Stimulated activated CD8-positive, alpha-beta memory T cell treated with anti-CD3 and anti-CD28 coated beads, Interleukin-7, amount 100 ng/mL, for 24 hours (primary cell): Measurements from ENCODE around the gene MGAT1.
"Not testable (repeated sequence)": the region's sequence is repeated elsewhere in the genome, so short reads cannot be mapped to it uniquely, and the experiment has no call there.

Experiments
- DNase-seq: peaks from one replicate; pipeline ENCODE4 v3.0.0-alpha.2; 2020; ENCODE audit warnings: low read depth

The MGAT1 gene

DNA sequence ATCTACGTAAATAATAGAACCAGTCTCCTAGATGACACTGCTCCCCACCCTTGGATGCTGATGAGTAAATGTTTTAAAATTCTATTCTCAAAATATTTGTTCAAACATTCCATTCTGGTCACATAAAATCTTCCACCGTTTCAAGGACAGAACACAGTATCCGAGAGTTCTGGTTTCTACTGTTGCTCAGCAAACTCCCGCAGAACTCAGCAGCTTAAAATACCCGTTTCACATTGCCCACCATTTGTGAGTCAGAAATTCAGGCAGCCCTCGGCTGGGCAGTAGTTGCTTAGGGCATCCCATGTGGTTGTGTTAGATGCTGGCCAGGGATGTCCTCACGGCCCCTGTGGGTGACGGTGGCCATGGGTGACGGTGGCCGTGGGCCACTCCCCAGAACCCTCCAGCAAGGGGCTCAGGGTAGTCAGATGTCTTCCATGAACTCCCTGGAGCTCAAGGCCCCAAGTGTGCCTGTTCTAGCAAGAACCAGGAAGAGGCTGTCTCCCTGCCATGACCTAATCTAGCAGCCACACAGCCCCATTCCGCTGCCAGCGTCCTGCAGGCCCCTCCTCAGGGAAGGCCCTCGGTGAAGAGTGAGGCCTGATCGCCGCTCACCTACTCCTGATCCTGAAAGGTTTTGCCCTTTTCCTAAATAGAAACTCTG lies 17.4 kb downstream of the MGAT1 start:
- DNase-seq, result no peak

DNA sequence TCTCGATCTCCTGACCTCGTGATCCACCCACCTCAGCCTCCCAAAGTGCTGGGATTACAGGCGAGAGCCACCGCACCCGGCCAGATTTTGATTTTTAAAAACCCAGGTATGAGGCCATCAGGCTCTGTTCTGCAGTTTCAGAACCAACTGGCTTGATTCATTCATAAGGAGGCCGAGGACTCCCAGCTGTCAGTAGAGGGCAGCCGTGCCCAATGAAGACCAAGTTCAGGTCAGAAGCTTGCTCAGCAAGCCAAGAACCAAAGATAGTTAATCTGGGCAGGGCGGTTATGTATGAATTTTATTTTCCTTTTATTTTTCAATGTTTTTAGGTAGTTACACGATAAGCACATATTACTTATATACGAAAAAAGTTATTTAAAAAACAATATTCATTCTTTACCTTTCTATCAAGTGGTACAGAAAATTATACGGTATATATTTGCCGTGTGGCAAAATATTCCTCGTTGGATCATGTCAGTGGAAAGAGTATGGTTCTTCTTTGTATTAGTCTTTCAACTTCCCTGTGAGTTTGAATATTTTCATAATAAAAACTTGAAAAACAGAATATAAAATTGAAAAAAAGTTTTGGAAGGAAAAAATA lies 18.0 kb downstream of the MGAT1 start:
- peak; percentile 37 for DNase-seq

DNA sequence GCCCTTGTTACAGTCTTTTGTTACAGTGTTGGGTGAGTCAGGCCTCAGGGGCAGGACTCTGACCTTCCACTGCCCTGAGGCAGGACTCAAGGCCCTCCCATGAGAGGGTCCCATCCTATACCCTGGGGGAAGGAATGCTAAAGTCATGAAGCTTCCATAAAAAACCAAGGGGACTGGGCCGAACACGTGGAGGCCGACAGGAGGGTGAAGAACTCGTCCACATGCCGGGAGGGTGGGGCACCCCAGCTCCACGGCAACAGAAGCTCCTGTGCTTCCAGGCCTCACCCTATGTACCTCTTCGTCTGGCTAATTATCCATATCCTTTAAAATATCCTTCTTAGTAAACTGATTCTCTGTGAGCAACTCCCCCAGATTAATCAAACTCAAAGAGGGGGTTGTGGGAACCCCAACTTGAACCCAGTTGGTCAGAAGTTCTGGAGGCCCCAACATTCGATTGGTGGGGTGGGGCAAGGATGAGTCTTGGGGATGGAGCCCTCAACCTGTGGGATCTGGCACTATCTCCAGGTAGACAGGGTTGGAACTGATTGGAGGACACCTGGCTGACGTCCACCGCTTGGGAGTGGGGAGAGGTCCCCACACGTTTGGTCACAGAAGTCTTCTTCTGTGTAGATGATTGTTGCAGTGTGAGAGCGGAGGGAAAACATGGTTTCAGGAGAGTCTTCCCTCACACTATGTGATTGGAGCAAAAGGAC lies 19.1 kb downstream of the MGAT1 start:
- no peak for DNase-seq

DNA sequence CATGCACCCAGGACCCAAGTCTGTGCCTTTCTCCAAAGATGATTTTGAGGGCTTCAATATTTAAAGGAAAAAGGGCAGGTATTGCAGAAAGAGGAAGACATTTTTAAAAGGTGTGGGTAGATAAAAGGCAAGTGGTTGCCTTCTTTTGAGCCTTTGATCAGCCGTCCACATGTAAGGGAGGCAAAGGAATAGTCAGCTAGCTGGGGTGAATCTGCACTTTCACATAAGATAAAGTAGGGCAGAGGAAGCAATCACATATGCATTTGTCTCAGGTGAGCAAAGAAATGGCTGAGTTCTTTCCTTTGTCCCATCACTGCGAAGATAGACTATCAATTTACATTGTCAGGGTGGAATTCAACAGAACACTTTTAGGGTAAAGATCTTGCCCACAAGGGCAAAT lies 19.9 kb downstream of the MGAT1 start:
- DNase-seq, result no peak

DNA sequence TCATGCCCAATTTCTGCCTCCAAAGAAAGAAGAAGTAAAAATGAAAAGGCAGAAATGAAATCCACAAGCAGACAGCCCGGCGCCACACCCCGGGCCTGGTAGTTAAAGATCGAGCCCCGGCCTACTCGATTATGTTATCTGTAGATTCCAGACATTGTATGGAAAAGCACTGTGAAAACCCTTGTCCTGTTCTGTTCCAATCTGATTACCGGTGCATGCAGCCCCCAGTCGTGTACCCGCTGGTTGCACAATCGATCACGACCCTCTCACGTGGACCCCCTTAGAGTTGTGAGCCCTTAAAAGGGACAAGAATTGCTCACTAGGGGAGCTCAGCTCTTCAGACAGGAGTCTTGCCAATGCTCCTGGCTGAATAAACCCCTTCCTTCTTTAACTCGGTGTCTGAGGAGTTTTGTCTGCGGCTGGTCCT lies 20.7 kb downstream of the MGAT1 start:
- DNase-seq, result not testable (repeated sequence)

DNA sequence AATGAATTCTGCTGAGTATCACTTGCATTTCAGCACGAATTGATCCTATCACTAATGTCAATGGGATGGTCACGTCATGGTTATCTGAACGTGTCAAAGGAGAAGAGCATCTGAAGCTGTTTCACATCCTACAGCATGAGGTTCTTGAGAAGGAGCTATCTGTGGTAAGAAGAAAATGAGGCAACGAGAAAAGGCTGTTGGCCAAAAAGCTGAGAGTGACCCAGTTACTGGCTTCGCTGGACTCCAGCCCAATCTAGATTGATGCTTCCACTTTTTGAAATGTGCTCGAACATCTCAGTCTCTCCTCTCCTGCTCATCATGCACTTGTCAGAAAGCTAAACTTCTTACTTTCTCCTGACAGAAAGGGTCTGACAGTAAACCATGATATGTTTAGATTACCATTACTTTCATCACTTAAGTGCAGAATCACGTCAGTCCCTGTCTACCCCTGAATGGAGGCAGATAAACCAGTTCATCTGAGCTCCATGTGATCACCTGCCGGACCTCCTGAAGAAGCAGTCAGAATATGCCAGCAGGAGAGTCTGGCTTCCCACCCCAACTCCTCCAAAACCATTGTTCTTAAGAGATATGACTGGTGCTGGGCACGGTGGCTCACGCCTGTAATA lies 22.5 kb downstream of the MGAT1 start:
- no peak for DNase-seq

DNA sequence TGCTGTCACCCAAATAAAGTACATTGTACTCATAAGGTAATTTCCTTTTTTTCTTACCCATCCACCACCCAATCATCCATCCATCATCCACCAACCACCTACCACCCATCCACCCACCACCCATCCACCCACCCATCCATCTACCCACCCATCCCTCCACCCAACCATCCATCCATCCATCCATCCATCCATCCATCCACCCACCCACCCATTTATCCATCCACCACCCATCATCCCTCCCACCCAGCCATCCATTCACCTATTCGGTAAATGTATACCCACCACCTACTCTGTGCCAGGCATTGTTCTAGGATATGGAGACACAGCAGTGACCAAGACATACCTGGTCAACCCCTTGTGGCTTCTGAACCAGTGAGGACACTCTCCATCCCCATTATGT lies 25.1 kb downstream of the MGAT1 start:
- no peak for DNase-seq

DNA sequence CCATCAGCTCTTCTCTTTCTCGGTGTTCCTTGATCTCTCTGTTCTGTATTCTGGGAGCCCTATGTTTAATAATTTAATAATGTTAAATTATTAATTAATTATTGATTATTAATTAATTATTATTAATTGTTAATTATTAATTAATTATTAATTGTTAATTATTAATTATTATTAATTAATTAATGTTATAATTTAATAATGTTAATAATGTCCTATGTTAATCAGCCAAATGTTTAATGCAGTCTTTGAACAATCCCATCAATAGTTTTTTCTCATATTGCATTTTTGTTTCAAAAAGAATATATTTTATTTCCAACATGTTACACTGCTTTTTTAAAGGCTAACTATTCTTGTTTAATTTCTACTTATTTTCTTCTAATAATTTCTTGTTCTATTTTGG lies 26.2 kb downstream of the MGAT1 start:
- DNase-seq, result no peak

DNA sequence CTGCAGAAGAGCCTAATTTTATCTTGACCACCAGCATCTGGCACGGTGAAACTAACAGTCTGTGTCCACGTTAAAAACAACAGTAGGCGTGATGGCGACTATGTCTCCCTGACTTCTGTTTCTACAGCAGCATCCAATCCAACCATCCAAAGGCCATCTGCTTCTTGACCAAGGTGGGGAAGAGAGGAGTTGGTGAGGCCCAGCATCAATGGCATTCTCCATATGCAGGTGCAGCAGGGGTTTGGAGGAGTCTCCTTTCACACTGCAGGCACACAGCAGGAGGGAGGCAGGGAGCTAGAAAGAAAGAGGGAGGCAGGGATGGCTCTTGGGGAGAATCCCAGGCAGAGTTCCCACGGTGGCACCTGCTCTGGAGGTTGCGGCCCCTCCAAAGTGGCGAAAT lies 27.0 kb downstream of the MGAT1 start:
- no peak for DNase-seq

DNA sequence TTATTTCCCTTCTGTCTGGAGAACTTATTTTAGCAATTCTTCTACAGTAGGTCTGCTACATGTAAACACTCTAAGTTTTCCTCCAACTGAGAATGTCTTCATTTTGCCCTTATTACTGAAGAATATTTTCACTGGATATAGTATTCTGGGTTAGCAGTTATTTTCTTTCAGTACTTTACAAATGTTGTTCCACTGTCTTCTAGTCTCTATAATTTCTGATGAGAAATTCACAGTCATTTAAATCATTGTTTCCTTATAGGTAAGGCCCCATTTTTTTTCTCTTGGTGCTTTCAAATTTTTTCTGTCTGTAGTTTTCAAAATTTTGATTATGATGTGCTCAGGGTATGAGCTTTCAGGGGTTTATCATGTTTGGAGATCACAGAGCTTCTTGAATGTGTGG lies 30.8 kb downstream of the MGAT1 start:
- DNase-seq, result no peak

DNA sequence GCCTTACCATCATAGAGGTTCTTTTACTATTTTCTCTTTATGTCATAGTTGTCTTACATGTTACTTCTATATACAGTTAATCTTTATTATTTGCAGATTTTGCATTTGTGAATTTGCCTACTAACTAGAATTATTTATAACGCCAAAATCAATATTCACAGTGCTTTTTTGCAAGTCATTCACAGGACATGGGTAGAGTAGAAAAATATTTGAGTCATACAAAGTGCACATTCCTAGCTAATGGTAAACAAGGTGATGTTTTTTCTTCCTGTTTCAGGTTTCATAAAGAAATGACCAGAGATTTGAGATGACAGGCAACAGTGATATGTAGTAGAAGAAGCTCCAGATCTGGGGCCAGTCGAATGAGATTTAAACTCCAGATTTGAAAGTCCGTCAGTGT lies 32.8 kb downstream of the MGAT1 start:
- DNase-seq, result no peak

DNA sequence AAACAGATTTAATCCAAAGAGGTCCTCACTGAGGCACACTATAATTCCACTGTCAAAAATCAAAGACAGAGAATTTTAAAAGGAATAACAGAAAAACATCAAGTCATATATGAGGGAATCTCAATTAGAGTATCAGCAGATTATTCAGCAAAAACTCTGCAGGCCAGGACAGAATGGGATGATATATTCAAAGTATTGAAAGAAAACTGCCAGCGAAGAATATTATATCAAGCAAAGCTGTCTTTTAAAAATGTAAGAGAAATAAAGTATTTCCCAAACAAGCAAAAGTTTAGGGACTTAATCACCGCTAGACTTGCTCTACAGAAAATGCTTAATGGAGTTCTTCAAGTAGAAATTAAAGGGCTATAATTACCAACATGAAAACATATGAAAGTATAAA lies 47.0 kb downstream of the MGAT1 start:
- DNase-seq, result no peak

DNA sequence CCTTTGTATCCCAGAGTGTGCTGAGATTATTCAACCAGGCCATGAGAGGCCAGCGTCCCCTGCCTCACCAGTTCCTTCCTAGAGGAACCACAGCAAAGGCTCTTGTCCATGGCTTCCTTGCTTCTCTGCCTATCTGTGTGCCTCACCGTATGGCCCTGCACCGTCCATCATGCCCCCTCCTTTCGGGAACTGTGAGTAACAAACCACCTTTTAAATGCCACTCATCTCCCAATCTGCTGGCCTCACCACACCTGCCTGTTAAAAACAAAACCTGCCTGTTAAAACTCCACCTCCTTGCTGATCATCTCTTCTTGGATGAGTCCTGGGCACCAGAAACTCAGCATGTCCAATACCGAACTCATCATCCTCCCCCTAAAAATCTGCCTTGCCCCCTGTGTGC lies 58.4 kb downstream of the MGAT1 start:
- no peak for DNase-seq

DNA sequence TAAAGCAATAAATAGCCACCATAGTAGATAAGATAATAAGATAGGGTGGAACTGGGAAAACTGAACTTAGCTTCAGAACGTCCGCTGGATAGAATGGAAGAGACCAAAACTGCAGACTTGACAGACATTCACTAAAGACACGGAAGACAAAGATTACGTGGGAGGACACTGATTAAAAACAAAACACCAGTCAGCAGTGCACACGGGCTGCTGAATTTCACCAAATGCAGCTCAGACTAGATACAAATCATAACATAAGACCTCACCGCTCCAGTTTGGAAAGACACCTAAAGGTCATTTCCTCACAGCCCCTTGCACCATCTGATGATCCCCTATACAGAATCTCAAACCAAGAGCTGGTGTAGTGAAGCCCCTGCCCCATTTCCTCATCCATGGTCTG lies 59.9 kb downstream of the MGAT1 start:
- no peak for DNase-seq

DNA sequence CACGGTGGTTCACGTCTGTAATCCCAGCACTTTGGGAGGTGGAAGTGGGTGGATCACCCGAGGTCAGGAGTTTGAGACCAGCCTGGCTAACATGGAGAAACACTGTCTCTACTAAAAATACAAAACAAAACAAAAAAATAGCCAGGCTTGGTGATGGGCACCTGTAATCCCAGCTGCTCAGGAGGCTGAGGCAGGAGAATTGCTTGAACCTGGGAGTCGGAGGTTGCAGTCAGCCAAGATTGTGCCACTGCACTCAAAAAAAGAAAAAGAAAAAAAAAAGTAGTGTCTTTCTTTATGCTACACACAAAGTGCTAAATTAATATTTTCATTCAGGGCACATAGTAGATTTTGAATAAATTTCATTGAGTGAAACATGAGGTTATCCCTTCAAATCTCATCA lies 61.7 kb downstream of the MGAT1 start:
- DNase-seq, result not testable (repeated sequence)

DNA sequence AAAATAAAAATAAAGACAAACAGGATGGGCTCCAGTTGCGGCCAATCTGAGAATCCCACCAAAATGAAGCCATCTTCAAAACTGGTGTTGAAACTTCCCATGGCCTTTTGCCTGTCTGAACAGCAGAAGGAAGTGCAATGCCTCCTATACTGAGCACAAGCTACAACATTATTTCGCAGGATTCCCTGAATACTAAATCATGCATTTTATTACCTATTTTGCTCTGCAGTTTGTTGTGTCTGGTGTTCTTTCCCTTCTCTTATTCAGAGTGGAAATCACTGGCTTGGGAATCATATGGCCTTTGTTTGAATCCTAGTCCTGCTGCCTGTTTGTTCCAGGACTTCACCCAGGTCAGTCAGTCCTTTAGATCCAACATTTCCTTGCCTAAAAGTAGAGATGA lies 62.6 kb downstream of the MGAT1 start, which contains the start of gene OR2Y1:
Gene OR2Y1, minus strand, starts transcription at position 101 of the 400 bp plus-strand sequence. Its CDS starts 0 bp downstream, at position 101.
- DNase-seq, result no peak

DNA sequence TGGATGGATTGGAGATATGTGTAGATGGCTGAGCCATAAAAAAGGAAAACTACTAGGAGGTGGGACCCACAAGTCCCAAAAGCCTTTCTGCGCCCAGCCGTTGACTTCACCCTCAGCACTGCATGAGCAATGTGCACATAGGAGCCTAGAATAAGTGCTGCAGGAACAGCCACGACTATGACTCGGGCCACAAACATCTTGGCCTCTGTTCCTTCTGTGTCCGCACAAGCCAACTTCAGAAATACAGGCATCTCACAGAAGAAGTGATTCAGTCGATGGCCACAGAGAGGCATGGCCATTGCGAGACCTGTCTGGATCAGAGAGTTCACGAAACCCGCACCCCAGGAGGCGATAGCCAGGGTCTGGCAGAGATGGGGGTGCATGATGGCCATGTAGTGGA lies 63.3 kb downstream of the MGAT1 start:
- no peak for DNase-seq

DNA sequence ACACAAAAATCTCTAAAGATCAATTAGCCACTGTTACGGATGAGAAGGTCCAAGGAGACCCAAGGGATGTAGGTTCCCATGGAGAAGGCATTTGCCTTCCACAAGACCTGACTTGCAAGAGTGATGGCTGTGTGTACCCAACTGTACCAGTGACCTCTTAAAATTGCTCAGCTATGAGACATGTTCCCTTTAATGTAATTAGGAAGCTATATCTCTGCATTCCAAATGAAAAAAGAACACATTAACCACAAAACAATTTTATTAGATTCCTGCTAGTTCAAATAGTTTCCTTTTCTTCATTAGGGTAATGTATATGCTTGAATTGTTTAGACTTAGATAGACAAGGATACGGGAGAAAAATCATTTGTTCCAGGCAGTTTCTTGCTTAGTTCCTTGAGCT lies 66.1 kb downstream of the MGAT1 start:
- DNase-seq, result no peak
